Suprapubic skin (tissue), 4 donors: ENCODE results near the gene CARD14. TPM values are rescaled to one million over a fixed set of nuclear protein-coding genes. Genes with fewer than 3 reads are reported as not detected.

ENCODE experiments used
- DNase-seq, 2 donors: peaks; one replicate each; pipeline ENCODE4 v3.0.0-alpha.2; 2019; ENCODE audit warnings: low spot score in 2 of 2
- H3K27ac ChIP-seq: fragments of 200-600 bp; sonication (generic); one replicate; pipeline ENCODE4 v1.5.1; 2019
- H3K27me3 ChIP-seq: fragments of 200-600 bp; sonication (generic); one replicate; pipeline ENCODE4 v1.5.1; 2019
- H3K36me3 ChIP-seq: fragments of 200-600 bp; sonication (generic); one replicate; pipeline ENCODE4 v1.5.1; 2019
- H3K4me1 ChIP-seq: fragments of 200-600 bp; sonication (generic); one replicate; pipeline ENCODE4 v1.5.1; 2019
- H3K4me3 ChIP-seq: fragments of 200-600 bp; sonication (generic); one replicate; pipeline ENCODE4 v1.5.1; 2019; ENCODE audit warnings: mild to moderate bottlenecking
- H3K9me3 ChIP-seq: fragments of 200-600 bp; sonication (generic); one replicate; pipeline ENCODE4 v1.5.1; 2019
- CTCF ChIP-seq, 2 donors: fragments of 200-600 bp in 1 of 2; fragments of 450-650 bp in 1 of 2; sonication (generic) in 1 of 2; IDR thresholded peaks; one replicate each; pipeline ENCODE4 v1.5.1; 2016 to 2019; ENCODE audit warnings: antibody characterized with exemption in 2 of 2, mild to moderate bottlenecking in 1 of 2, moderate library complexity in 1 of 2
- EP300 ChIP-seq: sonication (generic); formaldehyde crosslinking; IDR thresholded peaks from one replicate; pipeline ENCODE4 v1.6.1; 2017; ENCODE audit warnings: antibody characterized with exemption
- POLR2A ChIP-seq, 2 donors: fragments of 450-650 bp; IDR thresholded peaks; one replicate each; pipeline ENCODE4 v1.6.1; 2017; ENCODE audit warnings: antibody characterized with exemption in 2 of 2, mild to moderate bottlenecking in 2 of 2, moderate library complexity in 2 of 2
- POLR2AphosphoS5 ChIP-seq, 3 donors: sonication (generic); formaldehyde crosslinking; IDR thresholded peaks; one replicate each; pipeline ENCODE4 v1.6.1; 2017; ENCODE audit warnings: antibody characterized with exemption in 3 of 3
- WGBS: methylation state at CpG from one replicate; pipeline ENCODE4 v1.1.5; 2018; 5-methylcytosine and 5-hydroxymethylcytosine counted together
- total RNA-seq, 4 donors: library from RNA; depleted of rRNA; stranded (reverse); fragments of >200 nt; gene quantifications; one replicate each; pipeline ENCODE4 v1.1.0, GENCODE V29; 2016

The CARD14 gene
- total RNA-seq, 4 donors from 2014 or later, result 32.1 to 92.5 (median 45.3) TPM

- H3K36me3 ChIP-seq, result peaks cover 4% of the 10 kb centered on the region
- no peak for DNase-seq
- no peak for TF ChIP-seq EP300
- no peak for TF ChIP-seq POLR2AphosphoS5 (IDR thresholded peaks at IDR 0.05)
- no peak for TF ChIP-seq POLR2A (IDR thresholded peaks at IDR 0.05)
- no peak for TF ChIP-seq CTCF (IDR thresholded peaks at IDR 0.05)
- H3K27me3 ChIP-seq, result no peaks in the 10 kb centered on the region
- 88% methylated on average over 14 of the region's 14 CpGs for WGBS
- no peak overlapping the region for H3K27ac ChIP-seq
- no peak overlapping the region for H3K4me3 ChIP-seq
- H3K9me3 ChIP-seq, result no peaks in the 10 kb centered on the region
- peaks cover 5% of the 10 kb centered on the region for H3K4me1 ChIP-seq
These were observed 10.4 kb downstream of the CARD14 start for GRCh38 chr17:80180192-80180591.

DNA sequence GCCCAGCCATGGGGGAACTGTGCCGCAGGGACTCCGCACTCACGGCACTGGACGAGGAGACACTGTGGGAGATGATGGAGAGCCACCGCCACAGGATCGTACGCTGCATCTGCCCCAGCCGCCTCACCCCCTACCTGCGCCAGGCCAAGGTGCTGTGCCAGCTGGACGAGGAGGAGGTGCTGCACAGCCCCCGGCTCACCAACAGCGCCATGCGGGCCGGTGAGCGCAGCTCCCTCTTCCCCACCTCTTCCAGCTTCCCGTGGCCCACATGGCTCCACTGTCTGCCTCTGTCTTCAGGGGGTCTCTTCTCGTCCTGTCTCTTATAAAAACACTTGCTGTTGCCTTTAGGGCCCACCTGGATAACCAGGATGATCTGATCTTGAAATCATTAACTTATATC is 11.6 kb downstream of the CARD14 start:
- Histone ChIP-seq H3K27ac (no peak overlapping the region), H3K36me3 (peaks cover 4% of the 10 kb centered on the region), H3K27me3 (no peaks in the 10 kb centered on the region), H3K4me1 (no peaks in the 10 kb centered on the region), H3K9me3 (no peaks in the 10 kb centered on the region), H3K4me3 (no peak overlapping the region)
- TF ChIP-seq CTCF (IDR thresholded peaks at IDR 0.05) (no peak), EP300 (no peak), POLR2A (IDR thresholded peaks at IDR 0.05) (no peak), POLR2AphosphoS5 (IDR thresholded peaks at IDR 0.05) (no peak)
- no peak for DNase-seq
- WGBS, result 87% methylated on average over 9 of the region's 17 CpGs

GRCh38 chr17:80182118-80182844 is 12.5 kb downstream of the CARD14 start:
- peaks cover 7% of the 10 kb centered on the region for H3K4me1 ChIP-seq
- no peak overlapping the region for H3K4me3 ChIP-seq
- TF ChIP-seq POLR2AphosphoS5 (IDR thresholded peaks at IDR 0.05) (no peak), EP300 (no peak), POLR2A (IDR thresholded peaks at IDR 0.05) (no peak), CTCF (IDR thresholded peaks at IDR 0.05) (no peak)
- no peak overlapping the region for H3K27ac ChIP-seq
- no peaks in the 10 kb centered on the region for H3K27me3 ChIP-seq
- DNase-seq, result no peak
- 91% methylated on average over 25 of the region's 30 CpGs for WGBS
- peaks cover 4% of the 10 kb centered on the region for H3K36me3 ChIP-seq
- no peaks in the 10 kb centered on the region for H3K9me3 ChIP-seq

DNA sequence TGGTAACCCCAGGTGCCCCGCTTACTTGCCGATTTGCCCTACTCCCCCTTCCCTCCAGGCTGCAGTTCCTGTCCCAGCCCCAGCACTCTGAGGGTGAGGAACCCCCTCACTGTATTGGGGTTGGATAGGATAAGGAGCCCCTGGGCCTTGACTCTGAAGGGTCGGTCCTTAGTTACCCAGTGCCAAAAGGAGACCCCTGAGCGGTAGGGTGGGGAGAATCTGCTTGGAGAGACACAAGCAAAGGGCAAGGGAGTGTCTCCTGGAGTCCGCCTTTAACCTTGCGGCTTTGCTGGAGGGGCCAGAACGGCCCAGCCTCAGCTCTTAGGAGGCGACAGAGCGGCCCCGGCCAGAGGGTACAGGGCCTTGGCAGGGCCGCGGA is 13.0 kb downstream of the CARD14 start:
- no peak for TF ChIP-seq POLR2A (IDR thresholded peaks at IDR 0.05)
- TF ChIP-seq CTCF (IDR thresholded peaks at IDR 0.05), result no peak
- no peak for TF ChIP-seq POLR2AphosphoS5 (IDR thresholded peaks at IDR 0.05)
- TF ChIP-seq EP300, result no peak

DNA sequence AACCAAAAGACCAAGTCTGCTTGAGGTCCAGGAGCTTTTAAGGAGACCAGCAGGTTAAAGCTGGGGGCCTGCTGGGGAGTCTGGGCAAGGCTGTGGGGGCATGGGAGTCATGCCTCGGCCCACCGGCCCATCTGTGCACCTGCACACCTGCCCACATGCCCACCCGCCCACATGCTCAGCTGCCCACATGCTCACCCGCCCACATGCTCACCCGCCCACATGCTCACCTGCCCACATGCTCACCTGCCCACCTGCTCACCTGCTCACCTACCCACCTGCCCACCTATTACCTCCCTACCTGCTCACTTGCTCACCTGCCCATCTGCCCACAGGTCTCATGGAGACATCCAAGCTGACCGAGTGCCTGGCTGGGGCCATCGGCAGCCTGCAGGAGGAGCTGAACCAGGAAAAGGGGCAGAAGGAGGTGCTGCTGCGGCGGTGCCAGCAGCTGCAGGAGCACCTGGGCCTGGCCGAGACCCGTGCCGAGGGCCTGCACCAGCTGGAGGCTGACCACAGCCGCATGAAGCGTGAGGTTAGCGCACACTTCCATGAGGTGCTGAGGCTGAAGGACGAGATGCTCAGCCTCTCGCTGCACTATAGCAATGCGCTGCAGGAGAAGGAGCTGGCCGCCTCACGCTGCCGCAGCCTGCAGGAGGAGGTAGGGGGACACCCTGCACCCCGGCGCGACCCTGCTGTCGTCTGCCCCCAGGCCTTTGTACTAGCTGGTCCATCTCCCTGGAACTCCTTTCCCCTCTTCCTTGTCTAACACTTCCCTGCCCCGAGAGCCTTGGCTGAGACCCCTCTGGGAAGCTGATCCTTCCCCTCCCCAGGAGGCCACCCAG is 14.0 kb downstream of the CARD14 start:
- no peaks in the 10 kb centered on the region for H3K27me3 ChIP-seq
- H3K4me3 ChIP-seq, result no peak overlapping the region
- no peaks in the 10 kb centered on the region for H3K9me3 ChIP-seq
- H3K27ac ChIP-seq, result no peak overlapping the region
- 85% methylated on average over 14 of the region's 26 CpGs for WGBS
- TF ChIP-seq CTCF (IDR thresholded peaks at IDR 0.05) (no peak), EP300 (no peak), POLR2A (IDR thresholded peaks at IDR 0.05) (no peak)
- no peak for DNase-seq
- peaks cover 19% of the 10 kb centered on the region for H3K4me1 ChIP-seq
- H3K36me3 ChIP-seq, result peaks cover 4% of the 10 kb centered on the region

More for the DNA sequence above, 13.0 kb downstream of the CARD14 start:
- H3K4me3 ChIP-seq, result no peak overlapping the region
- WGBS, result 89% methylated on average over 11 of the region's 12 CpGs
- H3K36me3 ChIP-seq, result peaks cover 4% of the 10 kb centered on the region
- peaks cover 13% of the 10 kb centered on the region for H3K4me1 ChIP-seq
- DNase-seq, result no peak
- H3K27me3 ChIP-seq, result no peaks in the 10 kb centered on the region
- H3K27ac ChIP-seq, result no peak overlapping the region
- no peaks in the 10 kb centered on the region for H3K9me3 ChIP-seq
